GM23338 (cell line): ENCODE results near the gene BCL2L12.

Source experiments
- CREB1 ChIP-seq: fragments of 250-450 bp; sonication (Bioruptor Pico); IDR thresholded peaks from 2 replicates; pipeline ENCODE4 v1.5.0; 2020; ENCODE audit warnings: low read depth, mild to moderate bottlenecking, moderate library complexity
- CTCF ChIP-seq, 2 experiments: fragments of 200-600 bp in 1 of 2; sonication (generic) in 1 of 2; conservative IDR thresholded peaks; 2 replicates each; pipeline versions ENCODE4 v1.5.1 to v1.6.1; 2016 to 2017; ENCODE audit warnings: antibody characterized with exemption in 2 of 2, low read depth in 2 of 2, mild to moderate bottlenecking in 2 of 2, moderate library complexity in 1 of 2
- EZH2 ChIP-seq: fragments of 200-600 bp; sonication (generic); IDR thresholded peaks from one replicate; pipeline ENCODE4 v1.8.0; 2017; ENCODE audit warnings: antibody characterized with exemption, mild to moderate bottlenecking, low read depth; ENCODE audit not compliant: unreplicated experiment
- JUNB ChIP-seq: IDR thresholded peaks from one replicate; pipeline ENCODE4 v1.6.1; 2016; ENCODE audit warnings: antibody characterized with exemption; ENCODE audit not compliant: unreplicated experiment
- POLR2AphosphoS5 ChIP-seq: IDR thresholded peaks from 2 replicates; pipeline ENCODE4 v1.6.1; 2016; ENCODE audit warnings: antibody characterized with exemption, low read depth
- REST ChIP-seq: IDR thresholded peaks from one replicate; pipeline ENCODE4 v1.6.1; 2018; ENCODE audit warnings: antibody characterized with exemption; ENCODE audit not compliant: unreplicated experiment
- ZNF462 ChIP-seq: fragments of 250-450 bp; sonication (Bioruptor Pico); IDR thresholded peaks from 2 replicates; pipeline ENCODE4 v1.5.0; 2020; ENCODE audit warnings: mild to moderate bottlenecking, moderate library complexity

GRCh38 chr19:49655570-49656455 lies 9.9 kb upstream of the BCL2L12 start:
- TF ChIP-seq POLR2AphosphoS5 (no peak), CTCF (conservative IDR thresholded peaks at IDR 0.05; ENCODE audit: low read depth in 2 of 2) (no peak), EZH2 (no peak), JUNB (no peak), REST (no peak), ZNF462 (no peak), CREB1 (CRISPR knock-in tag) (no peak)
